Neural cell (in vitro differentiated cells): Measurements from ENCODE around the gene FOXJ2. TPM values are rescaled to one million over a fixed set of nuclear protein-coding genes. Genes with fewer than 3 reads are reported as not detected.
"Not testable (repeated sequence)": the region's sequence is repeated elsewhere in the genome, so short reads cannot be mapped to it uniquely, and the experiment has no call there.

Experiments
- H2AFZ ChIP-seq: fragments of 200-600, 300-800 bp; sonication (generic), shearing (Covaris generic); 2 replicates; pipeline ENCODE4 v1.6.0; 2014; ENCODE audit warnings: low read depth, mild to moderate bottlenecking, antibody characterized with exemption, low read length, moderate library complexity
- H3F3A ChIP-seq: fragments of 200-600 bp; shearing (Covaris generic); 2 replicates; pipeline ENCODE4 v1.6.1; 2016; ENCODE audit warnings: mild to moderate bottlenecking, moderate library complexity, mixed read lengths, antibody characterized with exemption, low read length; ENCODE audit not compliant: insufficient read depth, poor library complexity, severe bottlenecking
- H3K27ac ChIP-seq: fragments of 200-600, 300-800 bp; sonication (generic), shearing (Covaris generic); 2 replicates; pipeline ENCODE4 v1.5.1; 2014; ENCODE audit warnings: mild to moderate bottlenecking, low read length, moderate library complexity
- H3K27me3 ChIP-seq: fragments of 300-800, 200-600 bp; sonication (generic), shearing (Covaris generic); 2 replicates; pipeline ENCODE4 v1.6.0; 2014; ENCODE audit warnings: mild to moderate bottlenecking, low read depth, low read length, moderate library complexity; ENCODE audit not compliant: insufficient read depth
- H3K36me3 ChIP-seq: fragments of 300-800, 200-600 bp; sonication (generic), shearing (Covaris generic); 2 replicates; pipeline ENCODE4 v1.5.1; 2014; ENCODE audit warnings: mild to moderate bottlenecking, antibody characterized with exemption, low read length, moderate library complexity; ENCODE audit not compliant: insufficient read depth
- H3K4me2 ChIP-seq: fragments of 300-800, 200-600 bp; sonication (generic), shearing (Covaris generic); 2 replicates; pipeline ENCODE4 v1.6.0; 2014; ENCODE audit warnings: mild to moderate bottlenecking, low read length
- H3K4me3 ChIP-seq: fragments of 300-800, 200-600 bp; sonication (generic), shearing (Covaris generic); 2 replicates; pipeline ENCODE4 v1.5.1; 2014; ENCODE audit warnings: mild to moderate bottlenecking, low read length, moderate library complexity
- H3K79me2 ChIP-seq: fragments of 200-600 bp; shearing (Covaris generic); replicated peaks from 2 replicates; pipeline ENCODE4 v1.6.0; 2014; ENCODE audit warnings: mild to moderate bottlenecking, low read length, moderate library complexity; ENCODE audit not compliant: insufficient read depth
- H3K9ac ChIP-seq: fragments of 300-800, 200-600 bp; sonication (generic), shearing (Covaris generic); 2 replicates; pipeline ENCODE4 v1.6.1; 2016; ENCODE audit warnings: mild to moderate bottlenecking, low read length, mixed read lengths
- H3K9me2 ChIP-seq: fragments of 200-600 bp; shearing (Covaris generic); 2 replicates; pipeline ENCODE4 v1.6.1; 2016; ENCODE audit warnings: mild to moderate bottlenecking, low read length, mixed read lengths; ENCODE audit not compliant: insufficient read depth
- H3K9me3 ChIP-seq: fragments of 200-600, 300-800 bp; sonication (generic), shearing (Covaris generic); 2 replicates; pipeline ENCODE4 v1.6.1; 2016; ENCODE audit warnings: mild to moderate bottlenecking, mixed run types, low read length, moderate library complexity, mixed read lengths
- H4K20me1 ChIP-seq: fragments of 200-600 bp; shearing (Covaris generic); 2 replicates; pipeline ENCODE4 v1.6.1; 2016; ENCODE audit warnings: mild to moderate bottlenecking, mixed run types; ENCODE audit not compliant: insufficient read depth
- CTCF ChIP-seq: fragments of 450-650 bp; IDR thresholded peaks from 2 replicates; pipeline ENCODE4 v1.5.1; 2014; ENCODE audit warnings: antibody characterized with exemption, mild to moderate bottlenecking, moderate library complexity; ENCODE audit not compliant: poor library complexity, severe bottlenecking
- EP300 ChIP-seq: fragments of 450-650 bp; conservative IDR thresholded peaks from 2 replicates; pipeline ENCODE4 v1.6.1; 2014; ENCODE audit warnings: antibody characterized with exemption, mild to moderate bottlenecking, moderate library complexity; ENCODE audit not compliant: poor library complexity, severe bottlenecking
- EZH2 ChIP-seq: fragments of 200-600, 300-800 bp; shearing (Covaris generic), sonication (generic); IDR thresholded peaks from 2 replicates; pipeline ENCODE4 v1.6.1; 2014; ENCODE audit warnings: antibody characterized with exemption, low read length, borderline replicate concordance, mild to moderate bottlenecking; ENCODE audit not compliant: insufficient read depth, poor library complexity, severe bottlenecking
- MXI1 ChIP-seq: fragments of 450-650 bp; conservative IDR thresholded peaks from 2 replicates; pipeline ENCODE4 v1.6.1; 2014; ENCODE audit warnings: antibody characterized with exemption, mild to moderate bottlenecking; ENCODE audit not compliant: poor library complexity, severe bottlenecking
- POLR2AphosphoS5 ChIP-seq: IDR thresholded peaks from 2 replicates; pipeline ENCODE4 v1.6.1; 2012
- RAD21 ChIP-seq: fragments of 450-650 bp; conservative IDR thresholded peaks from 2 replicates; pipeline ENCODE4 v1.6.1; 2014; ENCODE audit warnings: antibody characterized with exemption, mild to moderate bottlenecking, moderate library complexity
- REST ChIP-seq: IDR thresholded peaks from 2 replicates; pipeline ENCODE4 v1.6.1; 2012; ENCODE audit warnings: borderline replicate concordance
- SMC3 ChIP-seq: fragments of 450-650 bp; conservative IDR thresholded peaks from 2 replicates; pipeline ENCODE4 v1.6.1; 2014; ENCODE audit warnings: antibody characterized with exemption, mild to moderate bottlenecking, moderate library complexity; ENCODE audit not compliant: poor library complexity
- TAF1 ChIP-seq: IDR thresholded peaks from 2 replicates; pipeline ENCODE4 v1.6.1; 2012; ENCODE audit warnings: low read depth
- polyA plus RNA-seq: library from polyadenylated mRNA; depleted of rRNA; stranded (reverse); fragments of >200 nt; gene quantifications from 2 replicates; pipeline ENCODE4 v1.2.3, GENCODE V29; 2014

FOXJ2 gene
- polyA plus RNA-seq, 1 donor from 2014 or later = 5.8 TPM

- no peak within 1 kb of the TSS for H3K4me3 ChIP-seq
- H3K9ac ChIP-seq = no peak within 1 kb of the TSS
- no peaks in the 10 kb centered on the region for H3K36me3 ChIP-seq
- no peak within 1 kb of the TSS for H2AFZ ChIP-seq
- H4K20me1 ChIP-seq = no peaks in the 10 kb centered on the region
- H3K9me2 ChIP-seq = no peaks in the 10 kb centered on the region
- no peaks in the 10 kb centered on the region for H3K27me3 ChIP-seq
- H3F3A ChIP-seq = no peaks in the 10 kb centered on the region
- TF ChIP-seq TAF1 (no peak), EP300 (no peak), POLR2AphosphoS5 (no peak), RAD21 (no peak), SMC3 (no peak), EZH2 (no peak), REST (no peak), CTCF (no peak), MXI1 (no peak)
- no peaks in the 10 kb centered on the region for H3K79me2 ChIP-seq
- no peaks in the 10 kb centered on the region for H3K9me3 ChIP-seq
- H3K27ac ChIP-seq = no peak within 1 kb of the TSS
- no peak within 1 kb of the TSS for H3K4me2 ChIP-seq
These were observed 33.6 kb downstream of the FOXJ2 start, which contains the start of gene C3AR1 for GRCh38 chr12:8065991-8066594. C3AR1 (minus strand) TSS chr12:8066359; CDS start chr12:8060185, 6,174 bp downstream.

GRCh38 chr12:8069582-8069981 is 37.1 kb downstream of the FOXJ2 start:
- Histone ChIP-seq H3K27me3 (no peaks in the 10 kb centered on the region), H3K4me3 (no peak overlapping the region), H3K9me3 (no peaks in the 10 kb centered on the region), H4K20me1 (no peaks in the 10 kb centered on the region), H2AFZ (no peak overlapping the region), H3K4me2 (no peak overlapping the region), H3K9ac (no peak overlapping the region), H3K79me2 (no peaks in the 10 kb centered on the region), H3F3A (no peaks in the 10 kb centered on the region), H3K36me3 (no peaks in the 10 kb centered on the region), H3K27ac (no peak overlapping the region), H3K9me2 (no peaks in the 10 kb centered on the region)
- TF ChIP-seq CTCF = no peak
- no peak for TF ChIP-seq POLR2AphosphoS5
- no peak for TF ChIP-seq EZH2
- TF ChIP-seq SMC3 = no peak
- TF ChIP-seq TAF1 = no peak
- TF ChIP-seq REST = no peak
- TF ChIP-seq EP300 = no peak
- TF ChIP-seq RAD21 = no peak
- no peak for TF ChIP-seq MXI1

GRCh38 chr12:8071820-8072219 is 39.3 kb downstream of the FOXJ2 start:
- not testable (repeated sequence) for H3K9me3 ChIP-seq, H3K4me2 ChIP-seq, H3K79me2 ChIP-seq, H3K36me3 ChIP-seq, H3K27me3 ChIP-seq, H2AFZ ChIP-seq, H3K9me2 ChIP-seq, H3K4me3 ChIP-seq, H4K20me1 ChIP-seq, H3K27ac ChIP-seq, H3F3A ChIP-seq, H3K9ac ChIP-seq
